Hindlimb muscle (tissue), 1 donor: ENCODE results near the gene CDH22. TPM values are rescaled to one million over a fixed set of nuclear protein-coding genes. Genes with fewer than 3 reads are reported as not detected.

Source experiments
- DNase-seq: peaks from one replicate; pipeline ENCODE4 v3.0.0-alpha.2; 2013
- polyA plus RNA-seq: library from polyadenylated mRNA; unstranded; fragments of 120-200 nt; gene quantifications from one replicate; pipeline ENCODE4 v1.2.1, GENCODE V29; 2013; ENCODE audit not compliant: insufficient read length

Gene CDH22
- polyA plus RNA-seq, 1 donor, result 0.35 TPM

GRCh38 chr20:46267108-46268105, 40.9 kb downstream of the CDH22 start:
- DNase-seq, result no peak

- DNase-seq, result no peak
These were observed 42.8 kb downstream of the CDH22 start for GRCh38 chr20:46265539-46265938.

GRCh38 chr20:46264391-46265266, 43.7 kb downstream of the CDH22 start:
- DNase-seq, result no peak

GRCh38 chr20:46261456-46262253, 46.6 kb downstream of the CDH22 start:
- no peak for DNase-seq

- DNase-seq, result no peak
These were observed 47.3 kb downstream of the CDH22 start for GRCh38 chr20:46260936-46261454.

GRCh38 chr20:46260480-46260879, 47.8 kb downstream of the CDH22 start:
- DNase-seq, result no peak

GRCh38 chr20:46259260-46259859, 48.9 kb downstream of the CDH22 start:
- DNase-seq, result no peak

GRCh38 chr20:46257887-46258286, 50.4 kb downstream of the CDH22 start:
- no peak for DNase-seq

- DNase-seq, result no peak
These were observed 52.0 kb downstream of the CDH22 start for GRCh38 chr20:46256293-46256692.

- DNase-seq, result no peak
These were observed 52.7 kb downstream of the CDH22 start for GRCh38 chr20:46255440-46256104.

- no peak for DNase-seq
These were observed 54.9 kb downstream of the CDH22 start for GRCh38 chr20:46253391-46253790.

- no peak for DNase-seq
These were observed 55.8 kb downstream of the CDH22 start for GRCh38 chr20:46252352-46253091.

GRCh38 chr20:46251211-46251673, 57.1 kb downstream of the CDH22 start:
- DNase-seq, result no peak

GRCh38 chr20:46250772-46251171, 57.5 kb downstream of the CDH22 start:
- DNase-seq, result no peak

GRCh38 chr20:46249671-46250070, 58.6 kb downstream of the CDH22 start:
- no peak for DNase-seq

GRCh38 chr20:46246559-46246958, 61.7 kb downstream of the CDH22 start:
- no peak for DNase-seq

GRCh38 chr20:46243707-46244628, 64.3 kb downstream of the CDH22 start:
- DNase-seq, result no peak

GRCh38 chr20:46242390-46242789, 65.9 kb downstream of the CDH22 start:
- no peak for DNase-seq

- no peak for DNase-seq
These were observed 67.4 kb downstream of the CDH22 start for GRCh38 chr20:46240881-46241280.
